ENCODE measurements around the gene MYPOP. TPM values are rescaled to one million over a fixed set of nuclear protein-coding genes. Genes with fewer than 3 reads are reported as not detected.

MYPOP gene
- total and polyA plus RNA-seq, 2 of the 13 experiments (the other 11 are each of a cell fraction or from before 2014, with no cell fraction given), result 2.3 to 2.7 TPM

GRCh38 chr19:45862564-45863334 lies 39.7 kb downstream of the MYPOP start, which contains the start of gene SYMPK (continued):
- no peak for TF ChIP-seq ZBTB10 (CRISPR knock-in tag; IDR thresholded peaks at IDR 0.05; ENCODE audit: borderline replicate concordance)
- no peak for TF ChIP-seq ZBTB8A (CRISPR knock-in tag; IDR thresholded peaks at IDR 0.05; ENCODE audit: borderline replicate concordance, low read depth)
- no peak; the same call in 1 of the 2 replicates for TF ChIP-seq ZNF710 (CRISPR knock-in tag; IDR thresholded peaks at IDR 0.05; ENCODE audit: borderline replicate concordance)
- TF ChIP-seq REST (IDR thresholded peaks at IDR 0.05; ENCODE audit: borderline replicate concordance in 1 of 2, low read depth in 1 of 2, low read length in 2 of 2), result no peak
- TF ChIP-seq HHEX (CRISPR knock-in tag; IDR thresholded peaks at IDR 0.05), result no peak
- TF ChIP-seq KDM1A (CRISPR knock-in tag; IDR thresholded peaks at IDR 0.05), result no peak
- no peak for TF ChIP-seq ZNF703 (CRISPR knock-in tag; IDR thresholded peaks at IDR 0.05; ENCODE audit: borderline replicate concordance)
- no peak for TF ChIP-seq NFIB (CRISPR knock-in tag; IDR thresholded peaks at IDR 0.05; ENCODE audit: borderline replicate concordance)
- TF ChIP-seq ZNF549 (CRISPR knock-in tag; IDR thresholded peaks at IDR 0.05), result no peak
- TF ChIP-seq ZFP1 (CRISPR knock-in tag; IDR thresholded peaks at IDR 0.05), result no peak
- no peak for TF ChIP-seq SNAI1 (CRISPR knock-in tag; IDR thresholded peaks at IDR 0.05; ENCODE audit: borderline replicate concordance)
- TF ChIP-seq DBP (CRISPR knock-in tag; IDR thresholded peaks at IDR 0.05; ENCODE audit: not compliant biosample characterization), result no peak
- no peak for TF ChIP-seq CREB3 (CRISPR knock-in tag; IDR thresholded peaks at IDR 0.05)
- no peak for TF ChIP-seq ATAD3A (CRISPR knock-in tag; IDR thresholded peaks at IDR 0.05)
- TF ChIP-seq ZBTB20 (CRISPR knock-in tag; IDR thresholded peaks at IDR 0.05; ENCODE audit: borderline replicate concordance, low read depth), result no peak
- TF ChIP-seq ZBTB25 (CRISPR knock-in tag; IDR thresholded peaks at IDR 0.05), result no peak
